Measurements from ENCODE around the gene COL1A2.

- no peak for TF ChIP-seq CTCF (IDR thresholded peaks at IDR 0.05)
- no peak for TF ChIP-seq POLR2A (IDR thresholded peaks at IDR 0.05)
- TF ChIP-seq POLR2AphosphoS5 (IDR thresholded peaks at IDR 0.05), result no peak
Measured at GRCh38 chr7:94432281-94432670, 37.6 kb downstream of the COL1A2 start.

Data from transverse colon (tissue), 4 donors.